GM18951 (cell line): ENCODE data around the gene CRIM1.

ENCODE experiments used
- POLR2A ChIP-seq: IDR thresholded peaks from 4 replicates; pipeline ENCODE4 v1.6.1; 2011; ENCODE audit warnings: mild to moderate bottlenecking; ENCODE audit not compliant: insufficient read length, insufficient read depth; ENCODE audit errors: extremely low read depth
- in situ Hi-C: fragments of 300-500 bp; cut with MboI; formaldehyde crosslinking; loops from one replicate; pipeline ENCODE4 v1.12.0; 2022; ENCODE audit warnings: low sequenced_read_pairs, mixed read lengths, inconsistent platforms; ENCODE audit not compliant: unreplicated experiment

CRIM1 gene

DNA sequence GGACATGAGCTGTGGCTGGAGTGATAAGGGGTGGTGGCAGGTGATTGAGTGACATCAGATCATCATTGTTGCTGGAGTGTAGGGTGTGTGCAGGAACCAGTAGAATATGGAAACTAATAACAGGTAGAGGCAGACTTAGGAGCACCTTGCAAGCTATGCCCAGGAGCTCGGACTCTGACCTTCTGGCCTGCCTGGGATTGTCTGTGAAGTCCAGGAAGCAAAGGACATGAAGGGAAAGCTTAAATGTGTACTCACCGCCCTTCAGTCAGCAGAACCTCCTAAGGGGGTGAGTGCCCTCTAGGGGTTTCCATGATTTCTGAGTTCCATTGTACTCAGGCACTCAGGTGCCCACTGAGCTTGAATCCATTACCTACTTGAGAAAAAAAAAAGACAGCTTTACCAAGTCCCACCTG lies 104.2 kb downstream of the CRIM1 start:
- TF ChIP-seq POLR2A = no peak
- in situ Hi-C loops = no loop called here

DNA sequence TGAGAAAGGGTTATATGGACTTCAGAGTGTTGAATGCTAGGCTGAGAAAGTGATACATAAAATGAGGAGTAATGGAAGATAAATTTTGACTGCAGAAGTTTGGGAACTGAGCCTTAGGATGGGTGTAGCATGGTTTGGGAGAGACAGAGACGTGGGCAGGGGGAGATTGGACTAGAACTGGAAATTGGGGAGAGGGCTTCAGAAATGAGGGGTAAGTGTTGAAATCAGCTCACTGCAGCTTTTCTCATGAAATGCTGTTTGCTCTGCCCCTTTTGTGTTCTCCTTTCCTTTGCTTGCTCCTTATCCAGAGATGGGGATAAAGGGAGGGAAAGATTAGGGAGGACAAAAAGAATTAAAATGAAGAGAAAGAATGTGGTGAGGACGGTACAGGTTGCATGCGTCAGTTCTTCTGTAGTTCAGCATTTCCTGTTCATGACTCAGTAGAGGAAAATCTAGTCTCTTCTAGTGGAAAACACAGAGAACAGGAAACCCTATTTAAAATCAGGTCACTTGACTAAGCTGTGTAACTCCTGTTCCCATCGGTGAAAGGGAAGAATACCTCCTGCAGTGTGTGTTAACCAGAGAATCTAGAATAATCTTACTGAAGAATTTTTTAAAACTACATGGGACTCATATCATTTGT lies 105.6 kb downstream of the CRIM1 start:
- in situ Hi-C loops = no loop called here
- TF ChIP-seq POLR2A = no peak

DNA sequence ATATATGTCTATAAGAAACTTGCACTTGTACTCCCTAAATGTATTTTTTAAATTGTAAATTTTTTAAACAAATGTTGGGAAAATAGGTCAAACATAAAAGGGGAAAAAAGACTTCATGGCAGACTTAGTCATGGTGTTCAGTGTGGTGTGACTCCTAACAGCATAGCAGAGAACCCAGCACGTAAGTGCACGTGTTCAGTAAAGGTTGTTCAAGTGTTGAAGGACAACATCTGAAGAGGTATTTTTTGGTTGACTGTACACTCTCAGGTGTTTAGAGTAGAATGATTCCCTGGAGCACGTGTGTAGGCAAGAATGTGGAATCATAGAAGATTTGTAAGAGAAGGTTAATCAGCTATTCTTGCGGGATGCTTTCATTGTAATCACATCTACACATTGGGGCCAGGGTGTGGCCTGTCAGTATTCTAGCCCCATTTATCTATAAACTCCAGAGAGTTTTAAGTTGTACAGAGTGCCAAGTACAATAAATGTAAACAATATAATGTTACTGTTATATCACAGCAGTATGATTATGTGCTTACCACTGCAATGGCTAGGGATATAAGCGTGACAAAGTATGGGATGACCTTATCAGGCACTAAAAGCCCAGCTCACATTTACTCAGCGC lies 106.8 kb downstream of the CRIM1 start:
- in situ Hi-C loops = no loop called here
- TF ChIP-seq POLR2A = no peak

DNA sequence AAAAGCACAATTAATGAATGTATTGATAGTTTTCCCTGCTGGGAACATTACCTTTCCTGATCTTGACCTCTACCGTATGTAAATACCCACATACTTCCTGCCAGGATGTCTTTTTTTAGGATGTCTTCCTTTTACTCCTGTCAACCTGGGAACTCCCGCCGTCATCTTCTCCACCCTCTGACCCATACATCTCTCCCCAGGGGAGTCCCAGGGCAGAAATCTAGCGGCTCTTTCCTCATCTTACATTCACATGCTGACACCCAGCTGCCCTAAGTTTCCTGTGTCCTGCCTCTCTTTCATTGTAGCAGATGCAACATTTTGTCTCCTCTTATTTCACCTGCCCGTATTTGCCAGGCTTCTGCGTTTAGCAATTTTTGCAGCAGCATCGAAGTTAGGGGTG lies 107.8 kb downstream of the CRIM1 start:
- TF ChIP-seq POLR2A = no peak
- in situ Hi-C loops = no loop called here

GRCh38 chr2:36464006-36464721 lies 108.6 kb downstream of the CRIM1 start:
- no peak for TF ChIP-seq POLR2A
- in situ Hi-C loops = no loop called here

DNA sequence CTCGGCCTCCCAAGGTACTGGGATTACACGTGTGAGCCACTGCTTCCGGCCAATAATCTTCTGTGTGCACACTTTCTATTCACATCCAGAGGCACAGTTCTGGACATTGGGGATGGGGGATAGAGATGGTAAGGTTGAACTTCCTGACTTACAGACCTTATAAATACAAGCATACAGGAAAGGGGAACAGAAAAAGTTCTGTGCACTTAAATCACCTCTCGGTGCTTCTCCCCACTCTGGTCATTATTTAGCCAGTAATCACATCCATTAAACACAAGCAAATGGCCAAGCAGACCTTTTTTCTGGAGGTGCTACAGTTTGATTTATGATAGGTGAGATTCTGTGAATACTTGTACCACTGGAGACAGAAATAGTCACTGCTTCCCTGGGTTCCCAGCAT lies 110.6 kb downstream of the CRIM1 start:
- TF ChIP-seq POLR2A = no peak
- in situ Hi-C loops = no loop called here

DNA sequence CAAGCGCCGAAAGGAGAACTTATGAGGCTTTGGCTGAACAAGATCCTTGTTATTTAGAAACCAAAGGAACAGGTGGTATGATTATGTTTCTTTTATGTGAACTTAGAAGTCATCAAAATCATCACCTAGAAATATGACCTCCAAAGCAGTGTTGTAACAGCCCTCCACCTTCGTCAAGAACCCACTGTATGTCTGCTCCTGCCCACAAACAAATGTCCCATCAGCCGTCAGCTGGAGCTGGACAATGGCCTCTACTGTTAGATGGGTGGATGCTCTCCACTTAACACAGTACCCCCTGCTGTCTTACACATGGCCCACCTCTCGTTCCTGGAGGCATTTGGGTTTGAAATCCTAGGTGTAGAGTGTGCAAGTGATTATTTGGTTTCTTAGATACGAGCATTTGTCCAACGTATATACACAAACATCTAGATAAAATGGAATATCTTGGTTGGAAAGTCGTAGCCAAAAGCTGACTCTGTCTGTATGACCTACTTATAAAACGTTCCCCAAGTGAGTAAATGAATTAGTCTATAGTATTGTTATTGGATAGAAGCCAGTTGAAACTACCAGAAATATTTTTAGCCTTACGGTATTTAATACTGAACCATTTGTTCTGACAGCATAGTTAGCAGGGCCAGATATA lies 113.0 kb downstream of the CRIM1 start:
- no peak for TF ChIP-seq POLR2A
- in situ Hi-C loops = no loop called here

- TF ChIP-seq POLR2A = no peak
- in situ Hi-C loops = no loop called here
Observed at GRCh38 chr2:36469106-36469477, 113.5 kb downstream of the CRIM1 start.

GRCh38 chr2:36469710-36470109 lies 114.1 kb downstream of the CRIM1 start:
- no peak for TF ChIP-seq POLR2A
- in situ Hi-C loops = no loop called here

GRCh38 chr2:36473230-36473629 lies 117.7 kb downstream of the CRIM1 start:
- in situ Hi-C loops = no loop called here
- no peak for TF ChIP-seq POLR2A

DNA sequence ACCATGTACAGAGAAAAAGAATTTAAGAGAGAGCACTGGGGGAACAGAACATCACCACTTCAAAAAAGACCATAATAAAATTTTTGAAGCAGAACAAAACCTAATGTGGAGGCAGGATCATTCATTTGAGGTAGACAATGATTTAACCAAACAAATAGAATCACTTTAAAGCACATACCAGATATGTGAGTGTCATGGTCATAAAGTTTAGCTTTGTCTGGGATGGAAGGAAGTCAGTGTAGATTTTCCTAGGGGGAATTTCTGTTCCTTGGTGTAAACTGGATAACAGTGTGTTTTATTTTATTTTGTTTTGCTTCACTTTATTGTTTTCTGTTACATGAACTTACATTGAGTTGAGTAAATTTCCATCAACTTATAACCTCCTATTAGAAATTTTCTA lies 120.8 kb downstream of the CRIM1 start:
- no peak for TF ChIP-seq POLR2A
- in situ Hi-C loops = no loop called here

- TF ChIP-seq POLR2A = no peak
- in situ Hi-C loops = no loop called here
Observed at GRCh38 chr2:36477315-36477714, 121.7 kb downstream of the CRIM1 start.

- in situ Hi-C loops = no loop called here
- no peak for TF ChIP-seq POLR2A
Observed at GRCh38 chr2:36477746-36478145, 122.2 kb downstream of the CRIM1 start.
